Calu3 (cell line): ENCODE results near the gene CR2. TPM values are rescaled to one million over a fixed set of nuclear protein-coding genes. Genes with fewer than 3 reads are reported as not detected.

ENCODE experiments used
- BruUV-seq: library from RNA; stranded (reverse); fragments of 400-500 nt; replicated peaks from 2 replicates; lab custom pipeline; 2021; lab: Mats Ljungman, UMichigan
- CTCF ChIA-PET: fragments of 300-600 bp; sonication (Branson Sonifier 250); formaldehyde crosslinking; loops from one replicate; lab custom pipeline; 2022; ENCODE audit warnings: antibody characterized with exemption; lab: Charles Lee
- DNase-seq: peaks from one replicate; pipeline ENCODE4 v3.0.0; 2022
- H3K27ac Mint-ChIP-seq: one replicate; pipeline ENCODE4 v1.8.0; 2022; ENCODE audit warnings: mixed read lengths; ENCODE audit not compliant: unreplicated experiment
- H3K27me3 Mint-ChIP-seq: one replicate; pipeline ENCODE4 v1.8.0; 2022; ENCODE audit warnings: mixed read lengths; ENCODE audit not compliant: unreplicated experiment
- H3K36me3 Mint-ChIP-seq: one replicate; pipeline ENCODE4 v1.8.0; 2022; ENCODE audit warnings: mild to moderate bottlenecking, moderate library complexity, mixed read lengths; ENCODE audit not compliant: insufficient read depth, unreplicated experiment
- H3K4me1 Mint-ChIP-seq: one replicate; pipeline ENCODE4 v1.8.0; 2022; ENCODE audit warnings: mild to moderate bottlenecking, low read depth, mixed read lengths; ENCODE audit not compliant: unreplicated experiment
- H3K4me3 Mint-ChIP-seq: one replicate; pipeline ENCODE4 v1.8.0; 2022; ENCODE audit warnings: mild to moderate bottlenecking, low read depth, moderate library complexity, mixed read lengths; ENCODE audit not compliant: unreplicated experiment
- H3K9me3 Mint-ChIP-seq: one replicate; pipeline ENCODE4 v1.8.0; 2022; ENCODE audit warnings: low read depth, mixed read lengths; ENCODE audit not compliant: unreplicated experiment
- intact Hi-C: fragments of 100-400 bp; cut with micrococcal nuclease; formaldehyde crosslinking; loops from one replicate; pipeline ENCODE4 v1.10.0; 2022; ENCODE audit not compliant: unreplicated experiment
- total RNA-seq: library from RNA; stranded (reverse); gene quantifications from 2 replicates; pipeline ENCODE4 v1.2.3, GENCODE V29; 2022
- TF ChIP-seq, protein P1 (sequence below): fragments of 200-600 bp; IDR thresholded peaks from one replicate; pipeline ENCODE4 v1.8.0; 2022; ENCODE audit warnings: antibody characterized with exemption; ENCODE audit not compliant: unreplicated experiment

Gene CR2
- total RNA-seq, 1 experiment from 2014 or later: 0.83 TPM

DNA sequence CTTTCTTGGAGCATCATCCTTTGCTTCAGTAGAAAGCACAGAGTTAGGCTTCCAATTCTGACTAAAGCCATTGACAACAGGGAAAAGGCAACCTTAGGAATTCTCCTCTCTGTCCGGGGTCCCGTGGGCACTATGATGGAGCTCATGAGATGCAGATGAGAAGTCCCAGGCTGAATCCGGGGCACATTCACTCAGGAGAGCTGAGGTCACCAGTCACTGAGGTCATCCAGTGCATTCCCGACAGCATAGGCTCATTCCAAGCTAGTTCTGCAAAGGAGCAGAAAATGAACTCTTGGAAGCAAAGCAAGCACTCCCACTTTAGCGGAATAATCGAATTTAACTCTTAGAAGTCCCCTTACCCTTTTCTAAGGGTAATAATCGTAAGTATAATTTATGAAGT lies 48.6 kb downstream of the CR2 start:
- H3K36me3 Mint-ChIP-seq: no peaks in the 10 kb centered on the region
- intact Hi-C loops: no loop called here
- CTCF ChIA-PET: no interaction called here
- no peak overlapping the region for H3K27ac Mint-ChIP-seq
- H3K4me1 Mint-ChIP-seq: no peaks in the 10 kb centered on the region
- TF ChIP-seq, protein P1, sequence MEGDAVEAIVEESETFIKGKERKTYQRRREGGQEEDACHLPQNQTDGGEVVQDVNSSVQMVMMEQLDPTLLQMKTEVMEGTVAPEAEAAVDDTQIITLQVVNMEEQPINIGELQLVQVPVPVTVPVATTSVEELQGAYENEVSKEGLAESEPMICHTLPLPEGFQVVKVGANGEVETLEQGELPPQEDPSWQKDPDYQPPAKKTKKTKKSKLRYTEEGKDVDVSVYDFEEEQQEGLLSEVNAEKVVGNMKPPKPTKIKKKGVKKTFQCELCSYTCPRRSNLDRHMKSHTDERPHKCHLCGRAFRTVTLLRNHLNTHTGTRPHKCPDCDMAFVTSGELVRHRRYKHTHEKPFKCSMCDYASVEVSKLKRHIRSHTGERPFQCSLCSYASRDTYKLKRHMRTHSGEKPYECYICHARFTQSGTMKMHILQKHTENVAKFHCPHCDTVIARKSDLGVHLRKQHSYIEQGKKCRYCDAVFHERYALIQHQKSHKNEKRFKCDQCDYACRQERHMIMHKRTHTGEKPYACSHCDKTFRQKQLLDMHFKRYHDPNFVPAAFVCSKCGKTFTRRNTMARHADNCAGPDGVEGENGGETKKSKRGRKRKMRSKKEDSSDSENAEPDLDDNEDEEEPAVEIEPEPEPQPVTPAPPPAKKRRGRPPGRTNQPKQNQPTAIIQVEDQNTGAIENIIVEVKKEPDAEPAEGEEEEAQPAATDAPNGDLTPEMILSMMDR: no peak
- H3K4me3 Mint-ChIP-seq: no peak overlapping the region
- DNase-seq: no peak
- peaks cover 66% of the 10 kb centered on the region for H3K27me3 Mint-ChIP-seq
- no peaks in the 10 kb centered on the region for H3K9me3 Mint-ChIP-seq
- BruUV-seq: no TSS peak

GRCh38 chr1:207503950-207504349 lies 49.8 kb downstream of the CR2 start:
- BruUV-seq: no TSS peak
- H3K9me3 Mint-ChIP-seq: no peaks in the 10 kb centered on the region
- no peaks in the 10 kb centered on the region for H3K36me3 Mint-ChIP-seq
- no peak for DNase-seq
- peaks cover 69% of the 10 kb centered on the region for H3K27me3 Mint-ChIP-seq
- intact Hi-C loops: no loop called here
- H3K27ac Mint-ChIP-seq: no peak overlapping the region
- H3K4me3 Mint-ChIP-seq: no peak overlapping the region
- TF ChIP-seq, protein P1: no peak
- CTCF ChIA-PET: no interaction called here
- no peaks in the 10 kb centered on the region for H3K4me1 Mint-ChIP-seq

DNA sequence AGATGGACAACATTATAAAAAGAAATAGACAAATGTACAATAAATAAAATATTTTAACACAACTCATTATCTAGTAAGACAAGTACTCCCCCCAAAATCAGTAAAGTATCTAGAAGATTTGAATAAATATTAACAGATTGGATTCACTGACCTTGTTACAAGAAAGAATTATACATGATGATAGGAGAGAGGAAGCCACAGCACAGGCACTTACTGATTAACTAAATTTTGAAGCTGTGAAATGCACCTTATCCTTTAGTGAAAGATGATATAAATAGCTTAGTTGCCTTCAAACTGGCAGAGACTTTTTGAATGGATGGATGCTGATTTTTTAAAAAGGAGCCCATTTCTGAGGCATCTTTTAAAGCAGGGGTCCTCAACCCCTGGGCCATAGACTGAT lies 50.3 kb downstream of the CR2 start:
- Mint-ChIP-seq H3K4me1 (no peaks in the 10 kb centered on the region), H3K36me3 (no peaks in the 10 kb centered on the region), H3K27me3 (peaks cover 69% of the 10 kb centered on the region), H3K4me3 (no peak overlapping the region), H3K27ac (no peak overlapping the region), H3K9me3 (no peaks in the 10 kb centered on the region)
- CTCF ChIA-PET: no interaction called here
- no peak for DNase-seq
- intact Hi-C loops: no loop called here
- BruUV-seq: no TSS peak
- TF ChIP-seq, protein P1: no peak

GRCh38 chr1:207510444-207510843 lies 56.3 kb downstream of the CR2 start:
- Mint-ChIP-seq H3K27ac (no peak overlapping the region), H3K4me1 (no peaks in the 10 kb centered on the region), H3K36me3 (no peaks in the 10 kb centered on the region), H3K27me3 (peaks cover 37% of the 10 kb centered on the region), H3K4me3 (no peak overlapping the region), H3K9me3 (no peaks in the 10 kb centered on the region)
- intact Hi-C loops: no loop called here
- no peak for DNase-seq
- TF ChIP-seq, protein P1: no peak
- no TSS peak for BruUV-seq
- CTCF ChIA-PET: interaction anchor here (0.8 kb wide), 1 partner anchor 75 kb away, joined by 3 read pairs; no protein-coding TSS in a partner anchor
